Subcutaneous abdominal adipose tissue (tissue), 5 donors: ENCODE results near the gene HCAR2.
"Not testable (repeated sequence)": the region's sequence is repeated elsewhere in the genome, so short reads cannot be mapped to it uniquely, and the experiment has no call there.

Experiments used
- H3K27ac ChIP-seq: one replicate; pipeline ENCODE4 v1.7.0; 2013; ENCODE audit warnings: low read depth, mild to moderate bottlenecking, inconsistent platforms, low read length, moderate library complexity
- H3K27me3 ChIP-seq, 5 donors: one replicate each; pipeline ENCODE4 v1.7.0; 2013; ENCODE audit warnings: low read length in 5 of 5, inconsistent platforms in 1 of 5; ENCODE audit not compliant: control insufficient read depth in 5 of 5, insufficient read depth in 4 of 5
- H3K36me3 ChIP-seq, 5 donors: one replicate each; pipeline ENCODE4 v1.7.0; 2013; ENCODE audit warnings: low read length in 5 of 5; ENCODE audit not compliant: control insufficient read depth in 5 of 5, insufficient read depth in 5 of 5
- H3K4me1 ChIP-seq, 5 donors: one replicate each; pipeline ENCODE4 v1.7.0; 2013; ENCODE audit warnings: low read length in 5 of 5, mild to moderate bottlenecking in 3 of 5, moderate library complexity in 1 of 5; ENCODE audit not compliant: control insufficient read depth in 5 of 5, insufficient read depth in 5 of 5
- H3K4me3 ChIP-seq, 5 donors: one replicate each; pipeline ENCODE4 v1.7.0; 2013; ENCODE audit warnings: low read length in 5 of 5, low read depth in 1 of 5
- H3K9ac ChIP-seq, 5 donors: one replicate each; pipeline ENCODE4 v1.7.0; 2013; ENCODE audit warnings: low read length in 5 of 5, mild to moderate bottlenecking in 4 of 5, moderate library complexity in 3 of 5
- H3K9me3 ChIP-seq, 5 donors: one replicate each; pipeline ENCODE4 v1.7.0; 2013; ENCODE audit warnings: low read length in 5 of 5; ENCODE audit not compliant: control insufficient read depth in 5 of 5
- donor health status: healthy.
- donor health status: healthy.
- donor health status: healthy.
- donor health status: healthy.
- donor health status: healthy.

Gene HCAR2

GRCh38 chr12:122716658-122717057, 13.5 kb upstream of the HCAR2 start, which contains the start of gene HCAR3:
Gene HCAR3 (minus strand): TSS chr12:122716811. CDS start chr12:122716737, 74 bp downstream.
- not testable (repeated sequence) for H3K9me3 ChIP-seq, H3K36me3 ChIP-seq, H3K9ac ChIP-seq, H3K27me3 ChIP-seq, H3K4me3 ChIP-seq
- Histone ChIP-seq H3K27ac (peak within 1 kb of the TSS; percentile 84), H3K4me1 (peaks cover 0 to 31% (median 27%) of the 10 kb centered on the region in 5 donors)

- Histone ChIP-seq H3K4me1 (peaks cover 0 to 26% (median 20%) of the 10 kb centered on the region in 5 donors), H3K9ac (peak overlapping the region in 2 of 5 donors; percentile 2 to 25), H3K4me3 (peak overlapping the region in 3 of 5 donors; percentile 40 to 44 (median 41)), H3K27ac (peak overlapping the region; percentile 84)
- not testable (repeated sequence) for H3K36me3 ChIP-seq, H3K9me3 ChIP-seq, H3K27me3 ChIP-seq
Measured at GRCh38 chr12:122715211-122715610, 12.1 kb upstream of the HCAR2 start.

GRCh38 chr12:122713491-122714188, 10.5 kb upstream of the HCAR2 start:
- not testable (repeated sequence) for H3K9me3 ChIP-seq, H3K36me3 ChIP-seq, H3K9ac ChIP-seq, H3K27me3 ChIP-seq
- peak overlapping the region; percentile 84 for H3K27ac ChIP-seq
- peak overlapping the region in 1 of 5 donors; percentile 44 for H3K4me3 ChIP-seq
- H3K4me1 ChIP-seq: peaks cover 0 to 20% (median 18%) of the 10 kb centered on the region in 5 donors

- not testable (repeated sequence) for H3K36me3 ChIP-seq, H3K9me3 ChIP-seq, H3K27me3 ChIP-seq, H3K4me3 ChIP-seq, H3K9ac ChIP-seq, H3K27ac ChIP-seq
- peaks cover 0 to 24% (median 13%) of the 10 kb centered on the region in 5 donors for H3K4me1 ChIP-seq
Measured at GRCh38 chr12:122711266-122711665, 8.1 kb upstream of the HCAR2 start.

GRCh38 chr12:122710341-122710740, 7.2 kb upstream of the HCAR2 start:
- H3K4me1 ChIP-seq: peaks cover 0 to 17% (median 9%) of the 10 kb centered on the region in 5 donors
- H3K36me3 ChIP-seq, H3K9ac ChIP-seq, H3K27me3 ChIP-seq, H3K4me3 ChIP-seq, H3K27ac ChIP-seq, H3K9me3 ChIP-seq: not testable (repeated sequence)

- H3K36me3 ChIP-seq, H3K9me3 ChIP-seq, H3K4me3 ChIP-seq, H3K9ac ChIP-seq, H3K27ac ChIP-seq, H3K27me3 ChIP-seq: not testable (repeated sequence)
- peaks cover 0 to 11% (median 2%) of the 10 kb centered on the region in 5 donors for H3K4me1 ChIP-seq
Measured at GRCh38 chr12:122709287-122709686, 6.1 kb upstream of the HCAR2 start.

- H3K27ac ChIP-seq: peak overlapping the region; percentile 32
- not testable (repeated sequence) for H3K36me3 ChIP-seq, H3K9ac ChIP-seq, H3K4me3 ChIP-seq, H3K27me3 ChIP-seq, H3K9me3 ChIP-seq
- peaks cover 0 to 26% (median 10%) of the 10 kb centered on the region in 5 donors for H3K4me1 ChIP-seq
Measured at GRCh38 chr12:122703841-122704240, 684 bp upstream of the HCAR2 start.

GRCh38 chr12:122701481-122701880, 1.7 kb downstream of the HCAR2 start:
- Histone ChIP-seq H3K4me1 (peaks cover 0 to 21% (median 10%) of the 10 kb centered on the region in 5 donors), H3K9ac (peak overlapping the region in 3 of 5 donors; percentile 45 to 82 (median 71)), H3K4me3 (peak overlapping the region; percentile 39 to 83 (median 66)), H3K27ac (peak overlapping the region; percentile 87)
- not testable (repeated sequence) for H3K27me3 ChIP-seq, H3K36me3 ChIP-seq, H3K9me3 ChIP-seq

- H3K9me3 ChIP-seq, H3K36me3 ChIP-seq, H3K27me3 ChIP-seq: not testable (repeated sequence)
- peak overlapping the region in 1 of 5 donors; percentile 67 for H3K4me3 ChIP-seq
- H3K4me1 ChIP-seq: peaks cover 0 to 21% (median 10%) of the 10 kb centered on the region in 5 donors
- peak overlapping the region in 2 of 5 donors; percentile 59 to 82 for H3K9ac ChIP-seq
- H3K27ac ChIP-seq: peak overlapping the region; percentile 87
Measured at GRCh38 chr12:122700038-122700710, 3.0 kb downstream of the HCAR2 start.

GRCh38 chr12:122696922-122697321, 6.2 kb downstream of the HCAR2 start:
- H3K9ac ChIP-seq, H3K27me3 ChIP-seq, H3K27ac ChIP-seq, H3K4me3 ChIP-seq, H3K36me3 ChIP-seq, H3K4me1 ChIP-seq, H3K9me3 ChIP-seq: not testable (repeated sequence)
